Peyer's patch (tissue), 4 donors: ENCODE data around the gene C1orf35. TPM values are rescaled to one million over a fixed set of nuclear protein-coding genes. Genes with fewer than 3 reads are reported as not detected.

Source experiments
- DNase-seq, 3 donors: peaks; one replicate each; pipeline ENCODE4 v3.0.0-alpha.2; 2017 to 2019
- H3K27ac ChIP-seq, 4 donors: fragments of 200-600 bp; sonication (generic); one replicate each; pipeline ENCODE4 v1.5.1; 2016 to 2019
- H3K27me3 ChIP-seq, 2 donors: fragments of 200-600 bp; sonication (generic); one replicate each; pipeline ENCODE4 v1.5.1; 2019
- H3K36me3 ChIP-seq, 3 donors: fragments of 200-600 bp; sonication (generic); one replicate each; pipeline ENCODE4 v1.5.1; 2016 to 2019
- H3K4me1 ChIP-seq, 4 donors: fragments of 200-600 bp; sonication (generic); one replicate each; pipeline ENCODE4 v1.5.1; 2016 to 2019
- H3K4me3 ChIP-seq, 4 donors: fragments of 200-600 bp; sonication (generic); 1 replicate in 3 of 4; 2 replicates in 1 of 4; pipeline ENCODE4 v1.5.1; 2016 to 2019; ENCODE audit warnings: mild to moderate bottlenecking in 1 of 4
- H3K9me3 ChIP-seq, 4 donors: fragments of 200-600 bp; sonication (generic); one replicate each; pipeline ENCODE4 v1.5.1; 2016 to 2019; ENCODE audit warnings: mild to moderate bottlenecking in 1 of 4
- POLR2A ChIP-seq, 2 donors: fragments of 450-650 bp; IDR thresholded peaks; one replicate each; pipeline ENCODE4 v1.5.1; 2017; ENCODE audit warnings: antibody characterized with exemption in 2 of 2, mild to moderate bottlenecking in 2 of 2, moderate library complexity in 2 of 2
- small RNA-seq, 2 donors: library from RNA; depleted of rRNA; stranded (forward); fragments of <200 nt; gene quantifications; one replicate each; pipeline ENCODE3, GENCODE V24; 2016
- total RNA-seq, 4 donors: library from RNA; depleted of rRNA; stranded (reverse); fragments of >200 nt; gene quantifications; one replicate each; pipeline ENCODE4 v1.1.0, GENCODE V29; 2016
- TF ChIP-seq, protein P1 (sequence below), 6 experiments: fragments of 450-650 bp in 4 of 6; fragments of 200-600 bp in 2 of 6; sonication (generic) in 1 of 6; IDR thresholded peaks; one replicate each; pipeline ENCODE4 v1.5.1; 2017 to 2019; ENCODE audit warnings: antibody characterized with exemption in 6 of 6, mild to moderate bottlenecking in 3 of 6, moderate library complexity in 1 of 6

C1orf35 gene
- total RNA-seq, 4 donors from 2014 or later: 6.0 to 19.8 (median 16.2) TPM

DNA sequence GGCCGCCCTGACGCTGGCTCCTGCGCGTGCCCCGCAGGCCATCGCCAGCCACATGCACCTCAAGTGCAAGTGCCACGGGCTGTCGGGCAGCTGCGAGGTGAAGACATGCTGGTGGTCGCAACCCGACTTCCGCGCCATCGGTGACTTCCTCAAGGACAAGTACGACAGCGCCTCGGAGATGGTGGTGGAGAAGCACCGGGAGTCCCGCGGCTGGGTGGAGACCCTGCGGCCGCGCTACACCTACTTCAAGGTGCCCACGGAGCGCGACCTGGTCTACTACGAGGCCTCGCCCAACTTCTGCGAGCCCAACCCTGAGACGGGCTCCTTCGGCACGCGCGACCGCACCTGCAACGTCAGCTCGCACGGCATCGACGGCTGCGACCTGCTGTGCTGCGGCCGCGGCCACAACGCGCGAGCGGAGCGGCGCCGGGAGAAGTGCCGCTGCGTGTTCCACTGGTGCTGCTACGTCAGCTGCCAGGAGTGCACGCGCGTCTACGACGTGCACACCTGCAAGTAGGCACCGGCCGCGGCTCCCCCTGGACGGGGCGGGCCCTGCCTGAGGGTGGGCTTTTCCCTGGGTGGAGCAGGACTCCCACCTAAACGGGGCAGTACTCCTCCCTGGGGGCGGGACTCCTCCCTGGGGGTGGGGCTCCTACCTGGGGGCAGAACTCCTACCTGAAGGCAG is 44.0 kb downstream of the C1orf35 start:
- Histone ChIP-seq H3K9me3 (no peaks in the 10 kb centered on the region), H3K4me1 (peaks cover 0 to 15% (median 7%) of the 10 kb centered on the region in 4 donors), H3K27me3 (peaks cover 0 to 23% of the 10 kb centered on the region in 2 donors), H3K27ac (peak overlapping the region in 2 of 4 donors; percentile 29 to 44), H3K36me3 (no peaks in the 10 kb centered on the region), H3K4me3 (peak overlapping the region; percentile 11 to 54 (median 42))
- TF ChIP-seq, protein P1, sequence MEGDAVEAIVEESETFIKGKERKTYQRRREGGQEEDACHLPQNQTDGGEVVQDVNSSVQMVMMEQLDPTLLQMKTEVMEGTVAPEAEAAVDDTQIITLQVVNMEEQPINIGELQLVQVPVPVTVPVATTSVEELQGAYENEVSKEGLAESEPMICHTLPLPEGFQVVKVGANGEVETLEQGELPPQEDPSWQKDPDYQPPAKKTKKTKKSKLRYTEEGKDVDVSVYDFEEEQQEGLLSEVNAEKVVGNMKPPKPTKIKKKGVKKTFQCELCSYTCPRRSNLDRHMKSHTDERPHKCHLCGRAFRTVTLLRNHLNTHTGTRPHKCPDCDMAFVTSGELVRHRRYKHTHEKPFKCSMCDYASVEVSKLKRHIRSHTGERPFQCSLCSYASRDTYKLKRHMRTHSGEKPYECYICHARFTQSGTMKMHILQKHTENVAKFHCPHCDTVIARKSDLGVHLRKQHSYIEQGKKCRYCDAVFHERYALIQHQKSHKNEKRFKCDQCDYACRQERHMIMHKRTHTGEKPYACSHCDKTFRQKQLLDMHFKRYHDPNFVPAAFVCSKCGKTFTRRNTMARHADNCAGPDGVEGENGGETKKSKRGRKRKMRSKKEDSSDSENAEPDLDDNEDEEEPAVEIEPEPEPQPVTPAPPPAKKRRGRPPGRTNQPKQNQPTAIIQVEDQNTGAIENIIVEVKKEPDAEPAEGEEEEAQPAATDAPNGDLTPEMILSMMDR (IDR thresholded peaks at IDR 0.05): no peak
- no peak for TF ChIP-seq POLR2A (IDR thresholded peaks at IDR 0.05)
- no peak for DNase-seq

DNA sequence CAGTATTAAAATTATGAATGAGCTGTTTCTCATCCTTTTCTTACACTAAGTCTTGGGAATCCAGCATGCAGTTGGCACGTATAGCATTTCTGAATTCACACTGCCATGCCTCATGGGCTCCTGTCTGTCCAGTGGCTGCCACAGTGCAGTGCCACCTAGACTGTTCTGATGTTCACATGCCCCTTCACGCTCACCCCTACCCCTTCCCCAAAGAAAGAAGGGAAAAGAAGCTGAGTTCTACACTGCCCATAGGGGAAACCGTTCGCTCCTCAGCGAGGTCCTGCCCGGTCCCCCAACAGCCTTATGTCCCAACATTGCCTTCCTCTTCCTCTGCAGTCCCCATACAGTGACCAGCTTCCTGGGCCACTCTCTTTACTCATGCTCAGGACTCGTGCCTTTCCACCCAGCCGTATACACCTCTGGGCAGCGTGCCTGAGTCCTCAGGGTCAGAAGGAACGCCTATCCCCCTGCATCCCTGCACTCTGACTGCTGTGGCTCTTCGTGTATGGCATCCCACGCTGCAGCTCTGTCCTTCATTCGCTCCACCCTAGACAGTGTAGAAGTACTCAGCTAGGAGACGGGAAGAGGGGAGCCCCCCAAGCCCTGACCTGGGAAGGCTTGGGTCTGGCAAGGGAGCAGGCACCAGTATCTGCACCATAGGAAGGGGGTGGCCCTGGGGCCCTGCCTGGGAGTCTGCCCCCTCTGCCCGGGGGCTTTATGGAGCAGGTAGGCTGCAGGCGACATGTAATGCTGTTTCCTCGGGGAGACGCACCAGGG is 44.8 kb downstream of the C1orf35 start:
- Histone ChIP-seq H3K9me3 (no peaks in the 10 kb centered on the region), H3K4me3 (peak overlapping the region in 3 of 4 donors; percentile 34 to 54 (median 49)), H3K4me1 (peaks cover 0 to 15% (median 7%) of the 10 kb centered on the region in 4 donors), H3K36me3 (no peaks in the 10 kb centered on the region), H3K27me3 (peaks cover 0 to 23% of the 10 kb centered on the region in 2 donors), H3K27ac (no peak overlapping the region)
- DNase-seq: peak in 2 of 3 donors; percentile 37 to 40
- no peak for TF ChIP-seq POLR2A (IDR thresholded peaks at IDR 0.05)
- TF ChIP-seq, protein P1 (IDR thresholded peaks at IDR 0.05): no peak

Small RNA genes within 50 kb of the gene (small RNA-seq; reads per million reads assigned to genes)
- 0 reads per million in 2 donors for gene AL359510.1

Other genes with a start within 250 kb of the C1orf35 start
- 1 to 10 TPM in 3 of 4 donors, under 1 TPM in 1; 0.83 to 3.5 (median 2.6) TPM for gene WNT9A, start 155.4 kb downstream of the C1orf35 start, total RNA-seq
- not detected for gene WNT3A, start 96.3 kb downstream of the C1orf35 start, total RNA-seq
- gene ARF1, start 20.6 kb downstream of the C1orf35 start, total RNA-seq: 100 to 1,000 TPM; 243 to 434 (median 392) TPM
- 10 to 100 TPM; 70.1 to 99.6 (median 80.8) TPM for gene MRPL55, start 6.0 kb upstream of the C1orf35 start, total RNA-seq
- 100 to 1,000 TPM; 206 to 232 (median 224) TPM for gene GUK1, start 37.0 kb upstream of the C1orf35 start, total RNA-seq
- under 1 TPM in 2 of 4 donors, not detected in 2; 0.88 to 0.94 TPM for gene GJC2, start 46.6 kb upstream of the C1orf35 start, total RNA-seq
- 10 to 100 TPM in 2 of 4 donors, 1 to 10 TPM in 2; 8.2 to 11.8 (median 10.3) TPM for gene IBA57, start 62.5 kb upstream of the C1orf35 start, total RNA-seq
- gene OBSCN, start 104.7 kb upstream of the C1orf35 start, total RNA-seq: 100 to 1,000 TPM in 1 of 4 donors, 10 to 100 TPM in 2, 1 to 10 TPM in 1; 5.8 to 136 (median 34.4) TPM